Neural cell (in vitro differentiated cells): ENCODE data around the gene CAPN9. TPM values are rescaled to one million over a fixed set of nuclear protein-coding genes. Genes with fewer than 3 reads are reported as not detected.

Experiments used
- H2AFZ ChIP-seq: fragments of 200-600, 300-800 bp; sonication (generic), shearing (Covaris generic); 2 replicates; pipeline ENCODE4 v1.6.0; 2014; ENCODE audit warnings: low read depth, mild to moderate bottlenecking, antibody characterized with exemption, low read length, moderate library complexity
- H3F3A ChIP-seq: fragments of 200-600 bp; shearing (Covaris generic); 2 replicates; pipeline ENCODE4 v1.6.1; 2016; ENCODE audit warnings: mild to moderate bottlenecking, moderate library complexity, mixed read lengths, antibody characterized with exemption, low read length; ENCODE audit not compliant: insufficient read depth, poor library complexity, severe bottlenecking
- H3K27ac ChIP-seq: fragments of 200-600, 300-800 bp; sonication (generic), shearing (Covaris generic); 2 replicates; pipeline ENCODE4 v1.5.1; 2014; ENCODE audit warnings: mild to moderate bottlenecking, low read length, moderate library complexity
- H3K27me3 ChIP-seq: fragments of 300-800, 200-600 bp; sonication (generic), shearing (Covaris generic); 2 replicates; pipeline ENCODE4 v1.6.0; 2014; ENCODE audit warnings: mild to moderate bottlenecking, low read depth, low read length, moderate library complexity; ENCODE audit not compliant: insufficient read depth
- H3K36me3 ChIP-seq: fragments of 300-800, 200-600 bp; sonication (generic), shearing (Covaris generic); 2 replicates; pipeline ENCODE4 v1.5.1; 2014; ENCODE audit warnings: mild to moderate bottlenecking, antibody characterized with exemption, low read length, moderate library complexity; ENCODE audit not compliant: insufficient read depth
- H3K4me2 ChIP-seq: fragments of 300-800, 200-600 bp; sonication (generic), shearing (Covaris generic); 2 replicates; pipeline ENCODE4 v1.6.0; 2014; ENCODE audit warnings: mild to moderate bottlenecking, low read length
- H3K4me3 ChIP-seq: fragments of 300-800, 200-600 bp; sonication (generic), shearing (Covaris generic); 2 replicates; pipeline ENCODE4 v1.5.1; 2014; ENCODE audit warnings: mild to moderate bottlenecking, low read length, moderate library complexity
- H3K79me2 ChIP-seq: fragments of 200-600 bp; shearing (Covaris generic); replicated peaks from 2 replicates; pipeline ENCODE4 v1.6.0; 2014; ENCODE audit warnings: mild to moderate bottlenecking, low read length, moderate library complexity; ENCODE audit not compliant: insufficient read depth
- H3K9ac ChIP-seq: fragments of 300-800, 200-600 bp; sonication (generic), shearing (Covaris generic); 2 replicates; pipeline ENCODE4 v1.6.1; 2016; ENCODE audit warnings: mild to moderate bottlenecking, low read length, mixed read lengths
- H3K9me2 ChIP-seq: fragments of 200-600 bp; shearing (Covaris generic); 2 replicates; pipeline ENCODE4 v1.6.1; 2016; ENCODE audit warnings: mild to moderate bottlenecking, low read length, mixed read lengths; ENCODE audit not compliant: insufficient read depth
- H3K9me3 ChIP-seq: fragments of 200-600, 300-800 bp; sonication (generic), shearing (Covaris generic); 2 replicates; pipeline ENCODE4 v1.6.1; 2016; ENCODE audit warnings: mild to moderate bottlenecking, mixed run types, low read length, moderate library complexity, mixed read lengths
- H4K20me1 ChIP-seq: fragments of 200-600 bp; shearing (Covaris generic); 2 replicates; pipeline ENCODE4 v1.6.1; 2016; ENCODE audit warnings: mild to moderate bottlenecking, mixed run types; ENCODE audit not compliant: insufficient read depth
- EP300 ChIP-seq: fragments of 450-650 bp; conservative IDR thresholded peaks from 2 replicates; pipeline ENCODE4 v1.6.1; 2014; ENCODE audit warnings: antibody characterized with exemption, mild to moderate bottlenecking, moderate library complexity; ENCODE audit not compliant: poor library complexity, severe bottlenecking
- EZH2 ChIP-seq: fragments of 200-600, 300-800 bp; shearing (Covaris generic), sonication (generic); IDR thresholded peaks from 2 replicates; pipeline ENCODE4 v1.6.1; 2014; ENCODE audit warnings: antibody characterized with exemption, low read length, borderline replicate concordance, mild to moderate bottlenecking; ENCODE audit not compliant: insufficient read depth, poor library complexity, severe bottlenecking
- MXI1 ChIP-seq: fragments of 450-650 bp; conservative IDR thresholded peaks from 2 replicates; pipeline ENCODE4 v1.6.1; 2014; ENCODE audit warnings: antibody characterized with exemption, mild to moderate bottlenecking; ENCODE audit not compliant: poor library complexity, severe bottlenecking
- POLR2AphosphoS5 ChIP-seq: IDR thresholded peaks from 2 replicates; pipeline ENCODE4 v1.6.1; 2012
- RAD21 ChIP-seq: fragments of 450-650 bp; conservative IDR thresholded peaks from 2 replicates; pipeline ENCODE4 v1.6.1; 2014; ENCODE audit warnings: antibody characterized with exemption, mild to moderate bottlenecking, moderate library complexity
- SMC3 ChIP-seq: fragments of 450-650 bp; conservative IDR thresholded peaks from 2 replicates; pipeline ENCODE4 v1.6.1; 2014; ENCODE audit warnings: antibody characterized with exemption, mild to moderate bottlenecking, moderate library complexity; ENCODE audit not compliant: poor library complexity
- TAF1 ChIP-seq: IDR thresholded peaks from 2 replicates; pipeline ENCODE4 v1.6.1; 2012; ENCODE audit warnings: low read depth
- polyA plus RNA-seq: library from polyadenylated mRNA; depleted of rRNA; stranded (reverse); fragments of >200 nt; gene quantifications from 2 replicates; pipeline ENCODE4 v1.2.3, GENCODE V29; 2014
- TF ChIP-seq, protein P1 (sequence below): fragments of 450-650 bp; IDR thresholded peaks from 2 replicates; pipeline ENCODE4 v1.5.1; 2014; ENCODE audit warnings: antibody characterized with exemption, mild to moderate bottlenecking, moderate library complexity; ENCODE audit not compliant: poor library complexity, severe bottlenecking
- TF ChIP-seq, protein P2 (sequence below): IDR thresholded peaks from 2 replicates; pipeline ENCODE4 v1.6.1; 2012; ENCODE audit warnings: borderline replicate concordance

CAPN9 gene
- polyA plus RNA-seq, 1 donor from 2014 or later: 0.14 TPM

DNA sequence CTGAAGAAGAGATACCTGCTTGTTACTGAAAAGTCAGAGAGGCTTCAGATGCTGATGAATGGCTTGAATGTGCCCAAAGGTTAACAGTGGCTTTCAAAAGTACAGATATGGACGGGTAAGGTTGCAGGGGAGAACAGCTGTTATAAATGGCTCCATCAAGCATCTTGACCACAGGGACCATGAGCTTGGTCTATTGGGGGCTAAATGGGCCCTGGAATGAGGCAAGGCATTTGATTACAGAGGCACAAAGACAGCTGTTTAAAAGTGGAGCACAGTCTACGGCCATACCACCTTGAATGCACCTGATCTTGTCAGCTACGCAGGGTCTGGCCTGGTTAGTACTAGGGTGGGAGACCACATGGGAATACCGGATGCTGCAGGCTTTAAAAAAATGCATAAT is 72.8 kb downstream of the CAPN9 start:
- Histone ChIP-seq H4K20me1 (no peaks in the 10 kb centered on the region), H3K27me3 (no peaks in the 10 kb centered on the region), H3K9me2 (no peaks in the 10 kb centered on the region), H2AFZ (no peak overlapping the region), H3K79me2 (no peaks in the 10 kb centered on the region), H3K9ac (no peak overlapping the region), H3K27ac (no peak overlapping the region), H3K4me2 (no peak overlapping the region), H3K36me3 (no peaks in the 10 kb centered on the region), H3F3A (no peaks in the 10 kb centered on the region), H3K9me3 (no peaks in the 10 kb centered on the region), H3K4me3 (no peak overlapping the region)
- no peak for TF ChIP-seq RAD21
- TF ChIP-seq TAF1: no peak
- no peak for TF ChIP-seq POLR2AphosphoS5

- Histone ChIP-seq H3K9ac (no peak overlapping the region), H3K27ac (no peak overlapping the region), H3K4me3 (no peak overlapping the region), H4K20me1 (no peaks in the 10 kb centered on the region), H3K79me2 (no peaks in the 10 kb centered on the region), H3K9me3 (no peaks in the 10 kb centered on the region), H2AFZ (no peak overlapping the region), H3K9me2 (no peaks in the 10 kb centered on the region), H3K4me2 (no peak overlapping the region), H3K27me3 (no peaks in the 10 kb centered on the region), H3F3A (no peaks in the 10 kb centered on the region), H3K36me3 (no peaks in the 10 kb centered on the region)
- no peak for TF ChIP-seq POLR2AphosphoS5
- TF ChIP-seq SMC3: no peak
- no peak for TF ChIP-seq EZH2
- no peak for TF ChIP-seq MXI1
- TF ChIP-seq, protein P1, sequence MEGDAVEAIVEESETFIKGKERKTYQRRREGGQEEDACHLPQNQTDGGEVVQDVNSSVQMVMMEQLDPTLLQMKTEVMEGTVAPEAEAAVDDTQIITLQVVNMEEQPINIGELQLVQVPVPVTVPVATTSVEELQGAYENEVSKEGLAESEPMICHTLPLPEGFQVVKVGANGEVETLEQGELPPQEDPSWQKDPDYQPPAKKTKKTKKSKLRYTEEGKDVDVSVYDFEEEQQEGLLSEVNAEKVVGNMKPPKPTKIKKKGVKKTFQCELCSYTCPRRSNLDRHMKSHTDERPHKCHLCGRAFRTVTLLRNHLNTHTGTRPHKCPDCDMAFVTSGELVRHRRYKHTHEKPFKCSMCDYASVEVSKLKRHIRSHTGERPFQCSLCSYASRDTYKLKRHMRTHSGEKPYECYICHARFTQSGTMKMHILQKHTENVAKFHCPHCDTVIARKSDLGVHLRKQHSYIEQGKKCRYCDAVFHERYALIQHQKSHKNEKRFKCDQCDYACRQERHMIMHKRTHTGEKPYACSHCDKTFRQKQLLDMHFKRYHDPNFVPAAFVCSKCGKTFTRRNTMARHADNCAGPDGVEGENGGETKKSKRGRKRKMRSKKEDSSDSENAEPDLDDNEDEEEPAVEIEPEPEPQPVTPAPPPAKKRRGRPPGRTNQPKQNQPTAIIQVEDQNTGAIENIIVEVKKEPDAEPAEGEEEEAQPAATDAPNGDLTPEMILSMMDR: no peak
- TF ChIP-seq, protein P2, sequence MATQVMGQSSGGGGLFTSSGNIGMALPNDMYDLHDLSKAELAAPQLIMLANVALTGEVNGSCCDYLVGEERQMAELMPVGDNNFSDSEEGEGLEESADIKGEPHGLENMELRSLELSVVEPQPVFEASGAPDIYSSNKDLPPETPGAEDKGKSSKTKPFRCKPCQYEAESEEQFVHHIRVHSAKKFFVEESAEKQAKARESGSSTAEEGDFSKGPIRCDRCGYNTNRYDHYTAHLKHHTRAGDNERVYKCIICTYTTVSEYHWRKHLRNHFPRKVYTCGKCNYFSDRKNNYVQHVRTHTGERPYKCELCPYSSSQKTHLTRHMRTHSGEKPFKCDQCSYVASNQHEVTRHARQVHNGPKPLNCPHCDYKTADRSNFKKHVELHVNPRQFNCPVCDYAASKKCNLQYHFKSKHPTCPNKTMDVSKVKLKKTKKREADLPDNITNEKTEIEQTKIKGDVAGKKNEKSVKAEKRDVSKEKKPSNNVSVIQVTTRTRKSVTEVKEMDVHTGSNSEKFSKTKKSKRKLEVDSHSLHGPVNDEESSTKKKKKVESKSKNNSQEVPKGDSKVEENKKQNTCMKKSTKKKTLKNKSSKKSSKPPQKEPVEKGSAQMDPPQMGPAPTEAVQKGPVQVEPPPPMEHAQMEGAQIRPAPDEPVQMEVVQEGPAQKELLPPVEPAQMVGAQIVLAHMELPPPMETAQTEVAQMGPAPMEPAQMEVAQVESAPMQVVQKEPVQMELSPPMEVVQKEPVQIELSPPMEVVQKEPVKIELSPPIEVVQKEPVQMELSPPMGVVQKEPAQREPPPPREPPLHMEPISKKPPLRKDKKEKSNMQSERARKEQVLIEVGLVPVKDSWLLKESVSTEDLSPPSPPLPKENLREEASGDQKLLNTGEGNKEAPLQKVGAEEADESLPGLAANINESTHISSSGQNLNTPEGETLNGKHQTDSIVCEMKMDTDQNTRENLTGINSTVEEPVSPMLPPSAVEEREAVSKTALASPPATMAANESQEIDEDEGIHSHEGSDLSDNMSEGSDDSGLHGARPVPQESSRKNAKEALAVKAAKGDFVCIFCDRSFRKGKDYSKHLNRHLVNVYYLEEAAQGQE: no peak
- no peak for TF ChIP-seq TAF1
- TF ChIP-seq RAD21: no peak
- TF ChIP-seq EP300: no peak
Observed at GRCh38 chr1:230820568-230820967, 73.4 kb downstream of the CAPN9 start.

GRCh38 chr1:230821346-230821745 is 74.2 kb downstream of the CAPN9 start:
- H4K20me1 ChIP-seq: no peaks in the 10 kb centered on the region
- H3K4me3 ChIP-seq: no peak overlapping the region
- TF ChIP-seq, protein P1: no peak
- TF ChIP-seq SMC3 (no peak), RAD21 (no peak), TAF1 (no peak), EZH2 (no peak), MXI1 (no peak)
- TF ChIP-seq, protein P2: no peak
- no peak overlapping the region for H3K9ac ChIP-seq
- H3K27ac ChIP-seq: no peak overlapping the region
- no peaks in the 10 kb centered on the region for H3K27me3 ChIP-seq
- H3F3A ChIP-seq: no peaks in the 10 kb centered on the region
- H3K9me3 ChIP-seq: no peaks in the 10 kb centered on the region
- no peaks in the 10 kb centered on the region for H3K9me2 ChIP-seq
- no peak overlapping the region for H2AFZ ChIP-seq
- no peak overlapping the region for H3K4me2 ChIP-seq
- no peaks in the 10 kb centered on the region for H3K36me3 ChIP-seq
- H3K79me2 ChIP-seq: no peaks in the 10 kb centered on the region
